ENCODE measurements around the gene GPRIN1.
A peak's percentile ranks its signal among the peaks of the same experiment; 100 is the strongest.
"Not testable (repeated sequence)": the region's sequence is repeated elsewhere in the genome, so short reads cannot be mapped to it uniquely, and the experiment has no call there.

The GPRIN1 gene

DNA sequence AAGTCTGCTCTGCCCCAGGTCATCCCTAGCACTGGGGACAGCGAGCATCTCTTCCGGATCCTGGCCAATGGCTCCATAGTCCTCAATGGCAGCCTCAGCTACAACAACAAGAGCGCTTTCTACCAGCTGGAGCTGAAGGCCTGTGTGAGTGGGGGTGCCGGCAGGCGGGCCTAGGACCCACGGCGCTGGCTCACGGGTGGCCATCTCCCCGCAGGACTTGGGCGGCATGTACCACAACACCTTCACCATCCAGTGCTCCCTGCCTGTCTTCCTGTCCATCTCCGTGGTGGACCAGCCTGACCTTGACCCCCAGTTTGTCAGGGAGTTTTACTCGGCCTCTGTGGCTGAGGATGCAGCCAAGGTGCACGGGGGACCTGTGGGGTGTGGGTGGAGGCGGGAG is 34.9 kb downstream of the GPRIN1 start:
- no peak for DNase-seq (ENCODE audit: low read depth)

DNA sequence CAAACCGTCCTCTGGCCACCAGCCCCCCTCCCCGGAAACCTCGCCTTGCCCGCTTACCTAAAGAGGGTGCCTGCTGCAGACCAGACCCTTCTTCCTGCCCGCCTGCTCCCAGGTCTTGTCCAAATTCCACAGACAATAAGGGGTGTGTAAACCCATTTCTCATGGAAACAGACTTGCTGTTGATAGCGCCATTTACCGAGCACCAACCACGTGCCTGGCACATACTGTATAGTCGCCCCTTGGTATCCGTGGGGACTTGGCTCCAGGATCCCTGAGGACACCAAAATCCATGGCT is 35.7 kb downstream of the GPRIN1 start:
- no peak for DNase-seq (ENCODE audit: low read depth)

DNA sequence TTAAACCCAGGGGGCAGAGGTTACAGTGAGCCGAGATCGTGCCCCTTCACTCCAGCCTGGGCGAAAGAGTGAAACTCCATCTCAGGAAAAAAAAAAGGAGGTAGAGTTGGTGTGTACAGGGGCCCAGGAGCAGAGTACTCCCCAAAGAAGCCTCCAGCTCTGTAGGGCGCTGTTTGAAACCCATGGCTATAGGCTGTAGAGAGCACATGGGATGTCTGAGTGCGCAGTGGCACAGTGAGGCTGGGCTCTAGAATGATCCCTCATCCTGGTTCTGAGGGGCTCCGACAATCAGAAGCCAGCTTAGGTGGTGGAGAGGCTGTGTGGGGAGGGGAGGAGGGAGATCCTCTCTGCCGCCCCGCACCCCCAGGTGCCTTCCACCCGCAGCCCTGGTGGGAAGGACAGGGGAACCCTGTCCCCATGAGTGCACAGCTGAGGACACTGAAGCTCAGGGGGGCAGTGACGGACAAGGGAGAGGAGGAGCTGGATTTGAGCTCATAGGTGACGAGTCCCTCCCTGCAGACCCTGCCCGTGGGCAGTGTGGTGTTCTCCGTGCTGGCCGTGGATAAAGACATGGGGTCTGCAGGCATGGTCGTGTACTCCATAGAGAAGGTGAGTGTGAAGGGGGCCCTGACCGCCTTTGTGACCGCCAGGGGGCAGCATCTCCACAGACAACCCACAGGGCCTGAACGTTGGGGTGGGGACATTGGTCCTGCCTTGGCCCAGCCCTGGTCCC is 36.2 kb downstream of the GPRIN1 start:
- peak; percentile 70 for DNase-seq (ENCODE audit: low read depth)

DNA sequence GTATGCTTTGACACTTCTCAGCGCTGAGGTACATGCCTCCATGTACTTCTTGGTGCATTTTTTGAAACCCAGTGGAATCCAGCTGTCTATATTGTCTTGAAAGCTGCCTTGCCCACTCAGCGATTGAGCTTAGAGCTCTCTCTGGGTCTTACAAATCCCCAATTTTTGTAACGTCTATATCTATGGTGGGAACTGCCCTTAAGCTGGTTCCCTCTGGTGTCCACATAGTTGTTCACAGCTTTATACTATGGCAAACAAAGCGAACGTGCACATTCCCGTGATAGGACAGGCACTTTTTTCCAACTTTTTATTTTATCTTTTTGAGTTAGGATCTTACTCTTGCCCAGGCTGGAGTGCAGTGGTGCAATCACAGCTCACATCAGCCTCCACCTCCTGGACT is 39.9 kb downstream of the GPRIN1 start:
- DNase-seq (ENCODE audit: low read depth): no peak

DNA sequence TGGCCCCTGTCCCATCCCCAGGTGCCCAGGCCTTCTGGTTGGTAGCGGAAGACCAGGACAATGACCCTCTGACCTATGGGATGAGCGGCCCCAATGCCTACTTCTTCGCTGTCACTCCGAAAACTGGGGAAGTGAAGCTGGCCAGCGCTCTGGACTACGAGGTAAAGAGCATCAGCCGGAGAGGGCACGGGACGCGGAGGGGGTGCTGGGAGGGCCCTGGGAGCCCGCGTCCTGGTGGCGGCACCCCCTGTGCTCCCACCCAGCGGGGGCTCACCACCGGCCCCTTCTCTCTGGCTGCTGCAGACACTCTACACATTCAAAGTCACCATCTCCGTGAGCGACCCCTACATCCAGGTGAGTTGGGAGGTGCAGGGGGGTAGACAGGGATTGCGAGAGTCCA is 41.3 kb downstream of the GPRIN1 start:
- no peak for DNase-seq (ENCODE audit: low read depth)

DNA sequence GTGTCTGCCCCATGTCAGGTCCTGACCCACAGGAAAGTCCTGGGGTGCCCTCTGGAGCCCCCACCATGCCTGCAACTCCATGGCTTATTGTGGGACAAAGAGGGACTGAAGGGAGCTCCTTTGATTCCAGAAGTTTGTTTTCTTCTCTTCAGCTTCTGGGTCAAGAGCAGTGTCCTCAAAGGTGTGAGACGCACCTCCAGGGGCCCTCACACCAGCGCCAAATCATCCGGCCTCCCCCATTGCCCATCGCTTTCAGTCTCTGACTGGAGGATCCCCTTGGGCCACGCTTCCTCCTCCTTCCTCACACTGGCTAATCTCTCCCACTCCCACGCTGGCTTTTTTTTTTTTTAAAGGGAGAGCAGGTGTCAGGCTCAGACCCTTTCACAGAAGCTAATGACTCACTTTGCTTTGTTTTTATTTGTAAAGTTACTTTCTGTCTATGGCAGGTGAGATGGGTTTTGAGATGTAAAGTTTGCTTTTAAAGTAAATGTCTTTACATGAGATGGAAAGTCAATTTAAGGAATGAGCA is 44.1 kb downstream of the GPRIN1 start:
- DNase-seq (ENCODE audit: low read depth): no peak

DNA sequence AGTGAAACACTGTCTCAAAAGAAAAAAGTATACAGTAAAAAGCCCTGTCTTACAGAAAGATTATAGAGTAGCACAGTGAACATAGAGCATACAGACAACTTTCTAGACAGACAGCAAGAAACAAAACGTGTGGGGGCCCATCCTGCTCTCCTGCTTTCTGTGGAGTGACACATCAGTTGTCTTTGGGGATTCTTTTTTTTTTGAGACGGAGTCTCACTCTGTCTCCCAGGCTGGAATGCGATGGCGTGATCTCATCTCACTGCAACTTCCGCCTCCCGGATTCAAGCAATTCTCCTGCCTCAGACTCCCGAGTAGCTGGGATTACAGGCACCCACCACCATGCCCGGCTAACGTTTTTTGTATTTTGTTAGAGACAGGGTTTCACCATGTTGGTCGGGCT is 46.0 kb downstream of the GPRIN1 start:
- DNase-seq (ENCODE audit: low read depth): no peak

DNA sequence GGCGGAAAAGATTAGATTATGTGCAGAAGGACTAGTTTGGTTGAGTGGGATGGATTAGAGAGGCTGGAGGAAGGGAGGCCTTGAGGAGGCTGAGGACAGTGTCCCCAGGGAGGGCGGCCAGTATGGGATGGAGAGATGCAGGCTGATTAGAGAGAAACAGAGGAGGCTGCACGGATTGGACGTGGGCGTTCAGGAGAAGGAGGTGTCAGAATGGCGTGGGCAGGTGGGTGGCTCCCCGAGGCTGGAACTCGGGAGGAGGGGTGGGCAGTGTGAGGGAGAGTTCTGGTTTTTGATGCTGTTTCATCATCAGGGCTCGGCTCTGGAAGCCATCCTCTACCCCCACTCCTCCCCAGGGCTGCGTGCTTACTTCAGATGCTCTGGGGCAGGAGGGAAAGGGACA is 47.8 kb downstream of the GPRIN1 start:
- DNase-seq (ENCODE audit: low read depth): no peak

DNA sequence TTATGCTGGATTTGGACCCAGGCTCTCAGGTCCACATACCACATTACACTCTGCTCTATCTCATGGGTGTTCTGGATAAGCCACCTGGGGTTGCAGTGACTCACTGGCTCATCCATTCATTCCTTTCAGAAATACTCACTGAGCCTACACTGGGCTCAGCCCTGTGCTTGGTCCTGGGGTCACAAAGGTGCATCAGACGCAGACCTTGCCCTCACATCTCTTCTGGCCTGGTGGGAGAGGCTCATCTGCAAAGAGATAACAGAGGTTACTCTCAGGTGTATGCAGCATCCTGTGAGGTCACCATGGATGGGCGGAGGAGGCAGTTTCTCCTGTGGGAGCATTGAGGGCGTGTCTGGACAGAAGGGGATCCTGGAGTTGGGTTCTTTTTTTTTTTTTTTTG is 48.7 kb downstream of the GPRIN1 start:
- no peak for DNase-seq (ENCODE audit: low read depth)

DNA sequence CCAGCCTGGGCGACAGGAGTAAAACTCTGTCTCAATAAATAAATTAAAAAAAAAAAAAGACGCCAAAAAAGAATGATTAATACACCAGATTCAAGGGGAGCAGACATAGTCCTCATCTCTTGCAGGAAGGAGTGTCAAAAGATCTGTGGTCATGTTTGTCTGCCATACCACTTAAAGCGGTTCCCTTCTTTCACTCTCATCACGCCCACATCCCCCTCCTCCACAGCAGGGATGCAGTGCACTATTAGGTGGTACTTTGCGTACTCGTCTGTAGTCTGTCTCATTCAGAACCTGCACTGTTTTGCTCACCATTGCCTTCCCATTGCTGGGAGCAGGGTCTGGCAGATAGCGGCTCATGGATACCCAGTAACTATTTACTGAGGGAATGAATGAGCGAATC is 49.6 kb downstream of the GPRIN1 start:
- DNase-seq (ENCODE audit: low read depth): no peak

DNA sequence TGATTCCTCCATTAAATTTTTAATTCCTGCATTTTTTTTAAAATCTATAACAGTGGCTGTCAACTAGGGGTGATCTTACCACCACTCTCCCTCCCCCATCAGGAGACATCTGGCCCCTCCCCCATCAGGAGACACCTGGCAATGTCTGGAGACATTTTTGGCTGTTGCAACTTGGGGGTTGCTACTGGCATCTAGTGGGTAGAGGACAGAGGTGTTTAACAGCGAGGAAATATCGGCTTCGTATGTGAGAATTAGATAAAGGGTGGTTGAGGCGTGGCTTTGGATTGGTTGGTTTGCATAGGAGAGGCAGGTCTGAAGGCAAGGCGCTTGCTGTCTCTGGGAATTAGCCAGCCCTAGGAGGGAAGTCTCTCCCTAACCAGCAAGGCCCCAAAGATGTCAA is 50.3 kb downstream of the GPRIN1 start:
- DNase-seq (ENCODE audit: low read depth): no peak

DNA sequence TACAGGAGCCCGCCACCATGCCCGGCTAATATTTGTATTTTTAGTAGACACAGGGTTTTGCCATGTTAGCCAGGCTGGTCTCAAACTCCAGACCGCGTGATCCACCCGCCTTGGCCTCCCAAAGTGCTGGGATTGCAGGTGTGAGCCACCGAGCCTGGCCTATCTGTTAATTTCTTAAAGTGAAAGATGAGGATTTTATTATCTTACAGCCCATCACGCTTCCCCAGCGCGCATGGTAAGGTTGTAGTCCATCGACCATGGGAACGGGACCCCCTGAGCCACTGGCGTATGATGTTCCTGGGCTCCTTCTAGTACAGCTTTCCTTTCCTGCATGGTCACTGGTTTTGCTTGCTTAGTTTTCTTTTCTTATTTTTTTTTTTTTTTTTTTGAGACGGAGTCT is 52.1 kb downstream of the GPRIN1 start:
- DNase-seq (ENCODE audit: low read depth): no peak

DNA sequence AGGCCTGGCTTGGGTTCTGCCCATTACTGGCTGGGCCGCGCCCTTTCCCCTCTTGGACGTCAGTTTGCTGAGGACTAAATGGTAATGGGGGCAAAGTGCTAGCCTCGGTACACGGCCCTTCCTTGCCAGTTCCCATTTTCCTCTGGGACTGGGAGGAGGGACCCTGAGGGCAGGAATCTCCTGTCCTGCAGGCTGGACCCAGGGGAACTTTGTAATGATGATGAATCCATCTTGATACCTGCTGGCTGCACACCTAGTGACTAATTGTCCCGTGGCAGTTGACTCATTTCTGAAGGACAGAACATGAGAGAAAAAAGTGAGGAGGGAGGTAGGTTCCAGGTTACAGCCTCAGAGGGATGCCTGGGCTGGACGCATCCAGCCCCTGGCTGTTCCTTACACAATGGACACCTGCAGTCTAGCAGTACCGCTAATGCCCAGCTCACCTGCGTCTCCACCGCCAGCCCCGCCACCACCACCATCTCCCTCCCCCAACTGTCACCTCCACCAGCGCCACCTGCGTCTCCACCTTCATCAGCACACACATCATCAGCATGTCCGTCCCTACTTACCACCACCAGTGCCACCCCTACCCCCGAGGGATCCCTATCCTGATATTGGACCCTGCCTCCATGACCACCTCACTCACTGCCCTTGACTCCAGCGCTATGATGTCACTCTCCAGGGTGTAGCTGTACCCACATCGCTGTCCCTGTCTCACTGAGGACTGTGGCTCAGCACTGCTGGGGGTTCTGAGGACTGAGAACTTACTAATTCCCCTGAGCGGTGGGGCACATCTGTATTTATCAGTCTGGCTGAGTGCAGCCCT is 56.5 kb downstream of the GPRIN1 start:
- no peak for DNase-seq (ENCODE audit: low read depth)

DNA sequence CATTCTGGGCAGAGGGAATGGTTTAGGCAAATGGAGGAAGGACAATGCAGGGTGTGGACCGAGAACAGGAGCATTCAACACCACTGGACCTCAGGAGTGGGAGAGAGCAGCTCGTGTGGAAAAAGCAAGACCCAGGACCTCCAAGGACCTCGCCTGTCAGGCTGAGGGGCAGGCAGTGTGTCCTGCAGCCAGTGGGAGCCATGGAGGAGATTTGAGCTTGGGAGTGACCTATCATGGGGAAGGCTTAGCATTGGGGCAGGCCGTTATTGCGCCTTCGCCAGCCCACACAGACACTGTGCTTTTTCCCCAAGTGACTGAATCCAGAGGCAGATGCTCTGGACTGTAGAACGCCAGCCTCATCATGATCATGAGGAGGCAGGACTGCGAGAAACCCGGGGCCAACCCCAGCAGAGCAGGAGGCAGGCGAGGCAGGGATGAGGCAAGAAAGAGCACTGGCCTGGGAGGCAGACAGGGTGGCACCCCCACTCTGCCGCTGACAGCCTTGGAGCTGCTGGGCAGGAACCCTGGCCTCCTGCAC is 57.6 kb downstream of the GPRIN1 start:
- DNase-seq (ENCODE audit: low read depth): no peak

DNA sequence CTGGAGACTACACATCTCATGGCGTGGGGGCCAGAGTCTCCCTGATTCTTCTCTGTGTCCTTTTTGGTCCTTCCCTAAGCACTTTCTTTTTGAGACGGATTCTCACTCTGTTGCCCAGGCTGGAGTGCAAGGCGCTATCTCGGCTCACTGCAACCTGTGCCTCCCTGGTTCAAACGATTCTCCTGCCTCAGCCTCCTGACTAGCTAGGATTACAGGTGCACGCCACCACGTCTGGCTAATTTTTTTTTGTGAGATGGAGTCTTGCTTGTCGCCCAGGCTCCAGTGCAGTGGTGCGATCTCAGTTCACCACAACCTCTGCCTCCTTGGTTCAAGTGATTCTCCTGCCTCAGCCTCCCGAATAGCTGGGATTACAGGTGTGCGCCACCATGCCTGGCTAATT is 59.0 kb downstream of the GPRIN1 start:
- not testable (repeated sequence) for DNase-seq (ENCODE audit: low read depth)

DNA sequence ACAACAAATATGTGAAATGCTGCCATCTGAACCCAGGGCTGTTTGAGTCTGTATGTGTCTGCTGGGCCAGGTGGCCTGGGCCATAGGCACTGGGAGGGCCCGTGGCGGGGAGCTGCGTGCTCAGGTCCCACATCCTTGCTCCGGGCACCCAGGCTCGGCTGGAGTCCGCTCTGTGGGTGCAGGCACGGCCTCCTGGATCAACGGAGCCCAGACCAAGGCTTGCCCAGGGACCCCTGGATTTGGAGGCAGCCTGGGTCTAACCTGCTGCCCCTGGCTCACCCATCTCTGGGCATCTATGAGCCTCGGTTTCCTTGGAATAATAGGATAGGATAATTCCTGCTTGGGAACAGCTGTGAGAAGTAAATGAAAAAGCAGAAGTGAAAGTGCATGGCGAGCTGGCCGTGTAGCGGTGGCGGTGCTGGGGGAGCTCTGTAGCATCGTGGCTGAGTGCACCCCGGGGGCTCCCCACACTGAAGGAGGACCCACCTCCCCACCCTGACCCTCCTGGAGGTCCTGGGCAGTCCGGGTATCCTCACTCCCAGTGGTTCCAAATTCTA is 59.6 kb downstream of the GPRIN1 start:
- no peak for DNase-seq (ENCODE audit: low read depth)

DNA sequence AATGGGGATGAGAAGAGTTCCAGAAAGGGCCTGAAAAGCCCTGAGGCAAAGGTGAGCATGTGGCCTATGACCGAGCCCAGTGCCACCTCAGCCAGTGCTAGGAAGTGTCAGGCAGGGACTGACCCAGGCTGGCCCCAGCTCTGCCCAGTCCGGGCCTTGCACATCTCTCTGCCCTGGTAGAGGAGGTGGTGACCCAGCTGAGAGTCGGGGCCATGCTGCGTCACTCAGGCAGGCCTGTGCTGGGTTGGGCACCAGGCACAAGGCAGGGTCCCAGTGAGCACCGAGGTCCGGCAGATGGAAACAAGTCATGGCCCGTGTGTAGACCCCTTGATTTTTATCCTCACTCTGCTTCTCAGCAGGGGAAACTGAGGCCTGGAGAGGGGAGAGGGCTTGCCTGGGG is 60.1 kb downstream of the GPRIN1 start:
- no peak for DNase-seq (ENCODE audit: low read depth)

DNA sequence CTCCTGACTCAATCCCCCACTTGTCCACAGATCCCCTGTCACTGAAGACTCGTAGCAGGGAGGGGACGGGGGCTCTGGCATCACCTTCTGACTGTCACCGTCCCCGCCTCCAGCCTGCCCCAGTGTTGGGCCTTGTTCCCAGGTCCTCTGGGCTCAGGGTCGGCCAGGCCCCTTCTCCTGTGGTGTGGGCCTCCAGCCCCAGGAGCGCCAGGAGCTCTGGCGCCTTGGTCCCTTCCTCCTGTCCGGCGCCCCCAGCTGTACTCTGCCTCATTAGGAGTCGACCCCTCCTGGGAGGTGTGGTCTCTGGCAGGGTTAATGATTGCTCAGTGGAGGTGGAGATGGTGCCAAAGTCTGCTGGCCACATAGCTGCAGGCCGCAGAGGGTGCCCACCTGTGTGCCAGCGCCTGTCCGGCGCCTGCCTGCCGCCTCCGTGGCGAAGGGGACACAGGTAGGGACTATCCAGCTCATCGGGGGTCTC is 61.0 kb downstream of the GPRIN1 start, which contains the start of gene CDHR2:
Gene CDHR2 (plus strand): TSS at position 376 of the 478 bp plus-strand sequence. CDS start 16,011 bp downstream, outside the sequence.
- DNase-seq (ENCODE audit: low read depth): no peak

DNA sequence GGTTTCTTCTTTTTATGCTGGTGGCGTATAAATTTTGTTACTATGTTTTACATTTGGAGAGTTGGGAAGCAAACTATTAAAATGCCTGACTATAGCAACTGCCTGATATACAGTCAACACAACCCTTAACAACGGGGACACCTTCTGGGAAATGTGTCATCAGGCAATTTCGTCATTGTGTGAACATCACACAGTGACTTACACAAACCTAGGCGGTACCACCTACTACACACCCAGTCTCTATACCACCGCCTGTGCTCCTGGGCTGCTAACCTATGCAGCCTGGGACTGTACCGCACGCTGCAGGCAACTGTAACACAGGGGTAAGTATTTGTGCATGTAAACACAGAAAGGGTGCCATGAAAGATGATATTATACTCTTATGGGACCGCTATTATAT is 62.2 kb downstream of the GPRIN1 start:
- no peak for DNase-seq (ENCODE audit: low read depth)
